ENCODE measurements around the gene MAU2.

Gene MAU2

GRCh38 chr19:19407633-19407930 lies 87.0 kb downstream of the MAU2 start (continued):
- TF ChIP-seq PATZ1 (CRISPR knock-in tag; IDR thresholded peaks at IDR 0.05; ENCODE audit: borderline replicate concordance) (no peak), ZNF70 (CRISPR knock-in tag; IDR thresholded peaks at IDR 0.05) (no peak), RARB (CRISPR knock-in tag; IDR thresholded peaks at IDR 0.05) (no peak), ZFP30 (CRISPR knock-in tag; IDR thresholded peaks at IDR 0.05) (no peak), TCF4 (CRISPR knock-in tag; IDR thresholded peaks at IDR 0.05; ENCODE audit: borderline replicate concordance) (no peak), ZFP3 (CRISPR knock-in tag; IDR thresholded peaks at IDR 0.05) (no peak), ZC3H10 (CRISPR knock-in tag; IDR thresholded peaks at IDR 0.05) (no peak)

Data from SK-N-SH treated with all-trans-retinoic acid at 6 μM for 48 hours (cell line).